GM21360 (cell line): Measurements from ENCODE around the gene ADNP2.

Experiments
- ATAC-seq: cut with Tn5 transposase; IDR thresholded peaks from one replicate; pipeline ENCODE4 v1.9.1; 2021; ENCODE audit warnings: mild to moderate bottlenecking, moderate library complexity; ENCODE audit not compliant: unreplicated experiment

ADNP2 gene, protein sequence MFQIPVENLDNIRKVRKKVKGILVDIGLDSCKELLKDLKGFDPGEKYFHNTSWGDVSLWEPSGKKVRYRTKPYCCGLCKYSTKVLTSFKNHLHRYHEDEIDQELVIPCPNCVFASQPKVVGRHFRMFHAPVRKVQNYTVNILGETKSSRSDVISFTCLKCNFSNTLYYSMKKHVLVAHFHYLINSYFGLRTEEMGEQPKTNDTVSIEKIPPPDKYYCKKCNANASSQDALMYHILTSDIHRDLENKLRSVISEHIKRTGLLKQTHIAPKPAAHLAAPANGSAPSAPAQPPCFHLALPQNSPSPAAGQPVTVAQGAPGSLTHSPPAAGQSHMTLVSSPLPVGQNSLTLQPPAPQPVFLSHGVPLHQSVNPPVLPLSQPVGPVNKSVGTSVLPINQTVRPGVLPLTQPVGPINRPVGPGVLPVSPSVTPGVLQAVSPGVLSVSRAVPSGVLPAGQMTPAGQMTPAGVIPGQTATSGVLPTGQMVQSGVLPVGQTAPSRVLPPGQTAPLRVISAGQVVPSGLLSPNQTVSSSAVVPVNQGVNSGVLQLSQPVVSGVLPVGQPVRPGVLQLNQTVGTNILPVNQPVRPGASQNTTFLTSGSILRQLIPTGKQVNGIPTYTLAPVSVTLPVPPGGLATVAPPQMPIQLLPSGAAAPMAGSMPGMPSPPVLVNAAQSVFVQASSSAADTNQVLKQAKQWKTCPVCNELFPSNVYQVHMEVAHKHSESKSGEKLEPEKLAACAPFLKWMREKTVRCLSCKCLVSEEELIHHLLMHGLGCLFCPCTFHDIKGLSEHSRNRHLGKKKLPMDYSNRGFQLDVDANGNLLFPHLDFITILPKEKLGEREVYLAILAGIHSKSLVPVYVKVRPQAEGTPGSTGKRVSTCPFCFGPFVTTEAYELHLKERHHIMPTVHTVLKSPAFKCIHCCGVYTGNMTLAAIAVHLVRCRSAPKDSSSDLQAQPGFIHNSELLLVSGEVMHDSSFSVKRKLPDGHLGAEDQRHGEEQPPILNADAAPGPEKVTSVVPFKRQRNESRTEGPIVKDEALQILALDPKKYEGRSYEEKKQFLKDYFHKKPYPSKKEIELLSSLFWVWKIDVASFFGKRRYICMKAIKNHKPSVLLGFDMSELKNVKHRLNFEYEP

GRCh38 chr18:80108739-80109675, at the start of gene ADNP2:
Gene ADNP2 (plus strand): TSS chr18:80109262. CDS start chr18:80117543, 8,281 bp downstream.
- peak; percentile 62 for ATAC-seq

DNA sequence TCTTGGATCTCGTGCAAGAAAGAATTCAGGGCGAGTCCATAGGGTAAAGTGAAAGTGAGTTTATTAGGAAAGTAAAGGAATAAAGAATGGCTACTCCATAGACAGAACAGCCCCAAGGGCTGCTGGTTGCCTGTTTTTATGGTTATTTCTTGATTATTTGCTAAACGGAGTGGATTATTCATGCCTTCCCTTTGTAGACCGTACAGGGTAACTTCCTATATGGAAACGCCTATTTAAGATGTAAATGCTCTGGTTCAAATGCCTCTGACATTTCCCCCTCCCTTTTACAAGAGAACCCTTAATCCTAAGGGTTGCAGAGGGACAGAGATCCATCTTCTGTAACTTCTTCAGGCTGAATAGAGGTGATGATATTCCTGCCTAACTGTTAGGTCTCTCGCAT, 49.1 kb upstream of the ADNP2 start:
- ATAC-seq, result no peak

DNA sequence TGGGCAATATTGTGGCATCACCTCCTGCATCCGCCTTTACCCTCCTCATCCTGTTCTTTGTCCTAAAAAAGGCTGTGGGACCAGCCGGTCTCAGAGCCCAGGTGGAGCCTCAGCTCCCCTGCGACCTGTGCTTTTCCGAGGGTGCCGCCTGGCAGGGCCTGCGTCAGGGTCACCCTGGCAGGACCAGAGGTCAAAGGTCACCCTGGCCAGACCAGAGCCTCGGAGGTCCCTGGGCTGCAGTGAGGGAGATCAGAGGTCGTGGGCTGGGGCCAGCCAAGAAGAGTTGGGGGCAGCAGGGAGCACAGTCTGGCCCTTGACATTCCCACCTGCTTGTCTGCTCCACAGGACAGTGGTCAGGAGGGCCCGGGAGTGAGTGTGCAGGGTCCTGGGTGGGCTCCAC, 43.4 kb upstream of the ADNP2 start:
- no peak for ATAC-seq

DNA sequence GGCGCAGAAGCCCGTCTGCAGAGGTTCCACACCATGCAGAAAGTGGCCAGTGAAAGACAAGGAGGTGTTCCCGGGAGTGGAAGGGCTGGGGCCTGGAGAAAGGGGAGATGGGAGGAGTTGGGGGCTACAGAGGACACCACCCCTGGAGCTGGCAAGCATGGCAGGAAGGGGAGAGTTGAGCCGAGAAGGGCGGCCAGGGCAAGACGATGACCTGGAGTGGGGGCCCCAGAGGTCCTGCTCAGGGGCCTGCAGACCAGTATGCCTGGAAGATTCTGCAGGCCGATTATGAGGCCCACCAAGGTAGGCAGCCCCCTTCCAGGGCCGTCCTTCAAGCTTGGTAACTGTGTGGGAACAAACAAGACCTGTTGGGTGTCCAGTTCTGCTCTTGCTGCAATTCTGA, 41.7 kb upstream of the ADNP2 start:
- no peak for ATAC-seq

DNA sequence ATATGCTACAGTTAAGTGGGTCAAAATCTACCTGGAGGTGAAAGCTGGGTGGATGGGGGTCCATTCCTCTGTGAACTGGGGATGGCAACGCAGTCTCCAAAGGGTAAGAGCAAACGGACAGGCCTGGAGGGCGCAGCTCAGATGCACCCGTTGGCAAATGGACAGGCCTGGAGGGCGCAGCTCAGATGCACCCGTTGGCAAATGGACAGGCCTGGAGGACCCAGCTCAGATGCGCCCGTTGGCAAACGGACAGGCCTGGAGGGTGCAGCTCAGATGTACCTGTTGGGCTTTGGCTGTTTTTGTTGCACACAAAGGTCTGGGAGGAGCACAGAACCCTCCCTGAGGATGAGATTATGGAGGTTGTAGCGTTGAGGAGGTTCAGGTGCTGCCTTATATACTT, 41.2 kb upstream of the ADNP2 start:
- ATAC-seq, result no peak

DNA sequence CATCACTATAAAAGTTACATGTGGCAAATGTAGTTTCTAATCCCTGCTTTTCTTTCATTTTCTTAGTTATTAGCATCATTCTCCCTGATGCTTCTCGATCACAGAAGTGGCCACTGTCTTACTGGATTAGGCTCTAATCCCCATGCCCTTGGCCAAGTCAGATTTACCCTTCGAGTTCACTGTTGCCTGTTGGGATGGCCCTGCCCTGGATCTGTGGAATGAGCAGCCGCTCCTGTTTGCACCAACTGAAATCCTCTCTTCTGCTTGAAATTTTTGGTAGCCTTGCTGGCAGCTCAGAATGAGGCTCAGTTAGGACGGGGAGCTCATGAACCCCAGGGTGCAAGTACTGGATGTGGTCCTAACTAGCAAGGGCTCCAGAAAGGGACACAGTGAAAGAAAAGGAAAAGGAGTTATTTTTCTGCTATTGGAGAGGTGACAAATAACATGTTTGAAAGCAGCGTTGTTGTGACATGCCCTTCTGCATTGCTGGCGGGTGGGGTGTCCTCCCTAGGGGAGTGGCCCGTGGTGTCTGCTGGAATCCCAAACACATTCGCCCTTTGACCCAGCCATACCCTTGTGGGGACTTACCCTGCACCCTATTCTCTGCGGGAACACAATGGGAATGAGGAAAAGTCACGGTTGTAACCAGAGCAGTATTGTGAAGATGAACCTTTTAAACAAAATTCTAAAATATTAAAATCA, 40.3 kb upstream of the ADNP2 start:
- no peak for ATAC-seq

DNA sequence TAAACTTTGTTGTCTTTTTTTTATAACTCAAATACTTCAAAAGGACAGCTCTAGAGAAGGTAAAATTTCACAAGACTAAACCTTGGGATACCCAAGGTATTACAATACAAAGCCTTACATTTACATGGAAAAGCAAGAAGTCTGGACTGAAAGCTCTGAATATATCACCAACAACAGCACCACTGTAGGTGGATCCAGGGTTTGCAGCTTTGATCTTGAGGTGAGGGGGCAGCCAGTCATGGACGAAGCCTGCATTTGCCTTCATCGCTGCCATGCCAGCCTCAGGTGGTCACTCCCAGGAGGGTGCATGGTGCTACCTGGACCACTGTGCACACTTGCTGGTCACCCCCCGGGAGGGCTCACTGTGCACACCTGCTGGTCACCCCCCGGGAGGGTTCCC, 38.2 kb upstream of the ADNP2 start:
- no peak for ATAC-seq

DNA sequence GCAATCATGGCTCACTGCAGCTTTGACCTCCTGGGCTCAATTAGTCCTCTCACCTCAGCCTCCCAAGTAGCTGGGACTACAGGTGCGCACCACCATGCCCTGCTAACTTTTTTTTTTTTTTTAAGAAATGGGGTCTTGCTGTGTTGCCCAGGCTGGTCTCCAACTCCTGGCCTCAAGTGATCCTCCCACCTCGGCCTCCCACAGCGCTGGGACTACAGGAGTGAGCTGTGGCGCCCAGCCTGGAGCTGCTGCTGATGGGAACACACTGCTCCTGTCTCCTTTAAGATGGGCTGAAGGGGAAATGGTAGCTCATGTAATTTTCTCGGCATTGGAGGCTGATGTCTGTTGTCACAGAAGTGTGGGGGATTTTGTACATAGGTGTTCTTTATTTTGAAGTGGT, 34.9 kb upstream of the ADNP2 start:
- no peak for ATAC-seq

GRCh38 chr18:80074697-80075096, 34.4 kb upstream of the ADNP2 start:
- no peak for ATAC-seq

GRCh38 chr18:80075940-80076339, 33.1 kb upstream of the ADNP2 start:
- ATAC-seq, result no peak

GRCh38 chr18:80076379-80076778, 32.7 kb upstream of the ADNP2 start:
- ATAC-seq, result no peak

DNA sequence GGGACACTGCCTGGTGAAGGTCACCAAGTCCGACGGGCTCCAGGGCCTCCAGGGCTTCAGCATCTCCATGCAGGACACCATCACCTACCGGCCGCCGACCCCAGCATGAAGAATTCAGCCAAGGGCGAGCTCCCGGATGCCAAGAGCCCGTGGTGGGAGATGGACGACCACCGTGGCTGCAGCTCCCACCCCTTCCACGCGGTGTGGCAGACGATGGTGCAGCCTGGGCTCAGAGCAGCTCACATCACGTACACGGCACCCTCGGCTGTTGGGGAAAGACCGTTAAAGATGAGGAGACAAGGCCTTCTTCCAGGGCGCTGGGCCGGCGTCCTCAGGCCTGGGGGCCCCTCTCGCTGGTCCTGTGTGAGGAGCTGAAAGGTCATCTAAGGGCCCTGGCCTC, 31.2 kb upstream of the ADNP2 start:
- ATAC-seq, result no peak

DNA sequence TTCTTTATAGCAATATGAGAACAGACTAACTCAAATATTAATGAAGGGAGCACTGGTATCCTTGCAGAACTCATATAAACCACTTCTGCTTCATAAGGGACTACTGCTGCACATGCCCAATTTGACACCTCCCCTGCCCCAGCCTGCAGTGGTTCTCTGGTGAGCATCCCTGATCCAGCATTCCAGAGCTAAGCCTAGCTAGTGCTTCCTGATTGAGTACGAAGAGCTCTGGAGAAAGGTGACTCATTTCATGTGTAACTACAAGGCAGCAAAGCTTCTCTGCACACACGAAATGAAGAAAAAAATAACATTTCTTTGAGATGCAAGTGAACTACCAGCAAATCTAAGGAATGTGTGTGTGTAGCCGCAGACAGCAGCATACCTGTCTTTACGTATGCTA, 22.8 kb upstream of the ADNP2 start:
- ATAC-seq, result no peak

- ATAC-seq, result no peak
Observed at GRCh38 chr18:80088036-80088435, 21.0 kb upstream of the ADNP2 start.

- no peak for ATAC-seq
Observed at GRCh38 chr18:80088823-80089222, 20.2 kb upstream of the ADNP2 start.

GRCh38 chr18:80095414-80095813, 13.6 kb upstream of the ADNP2 start:
- ATAC-seq, result no peak

DNA sequence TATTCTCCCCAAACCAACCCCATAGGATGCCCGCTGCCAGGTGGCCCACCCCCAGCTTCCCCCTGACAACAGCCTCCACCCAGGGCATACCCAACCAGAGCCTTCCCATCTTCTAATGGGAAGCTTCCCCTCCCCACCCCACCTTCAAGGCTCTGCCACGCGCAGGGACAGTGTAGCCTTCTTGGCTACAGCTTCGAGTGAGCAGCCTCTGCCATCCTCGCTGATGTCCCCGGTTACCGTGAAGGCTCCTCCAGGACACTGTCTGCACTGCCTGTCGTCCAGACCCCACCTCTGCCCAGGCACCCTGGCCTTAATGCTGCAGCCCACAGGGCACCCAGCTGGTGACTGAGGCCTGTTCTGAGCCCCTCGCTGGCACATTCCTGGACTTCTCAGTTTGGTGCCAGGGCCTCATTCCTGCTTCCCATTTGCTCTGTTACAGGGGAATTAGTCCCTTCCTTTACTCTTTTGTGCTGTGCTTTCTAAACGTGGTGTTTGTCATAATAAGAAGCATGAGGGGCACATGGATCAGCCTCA, 13.0 kb upstream of the ADNP2 start:
- no peak for ATAC-seq

GRCh38 chr18:80097201-80097600, 11.9 kb upstream of the ADNP2 start:
- ATAC-seq, result no peak

GRCh38 chr18:80103231-80103630, 5.8 kb upstream of the ADNP2 start:
- no peak for ATAC-seq

DNA sequence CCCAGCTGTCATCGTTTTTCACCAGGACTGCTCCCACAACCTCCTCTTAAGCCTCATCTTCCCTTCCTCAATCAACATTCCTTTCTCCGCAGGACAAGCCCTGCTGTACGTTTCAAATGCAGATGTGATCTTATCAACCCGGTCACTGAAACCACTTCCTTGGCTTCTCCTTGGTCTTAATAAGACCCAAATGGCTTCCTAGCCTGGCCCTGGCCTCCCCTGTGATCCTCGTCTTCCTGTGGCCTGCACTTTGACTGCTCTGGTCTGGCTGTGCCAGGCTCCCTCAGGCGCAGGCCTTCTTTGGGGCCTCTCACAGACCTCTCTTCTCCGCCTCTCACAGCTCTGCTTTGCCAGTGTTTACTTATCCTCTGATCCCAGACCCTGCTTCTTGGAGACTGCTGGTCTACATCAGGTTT, 4.7 kb upstream of the ADNP2 start:
- ATAC-seq, result no peak
